Stimulated activated CD4-positive, alpha-beta T cell treated with anti-CD3 and anti-CD28 coated beads, Interleukin-1b, Interleukin-23, amount 100 ng/mL, for 4 hours (primary cell): ENCODE results near the gene WDR59.
A peak's percentile ranks its signal among the peaks of the same experiment; 100 is the strongest.
"Not testable (repeated sequence)": the region's sequence is repeated elsewhere in the genome, so short reads cannot be mapped to it uniquely, and the experiment has no call there.

Experiments used
- DNase-seq, 2 donors: peaks; one replicate each; pipeline ENCODE4 v3.0.0-alpha.2; 2020; ENCODE audit warnings: low read depth in 2 of 2

WDR59 gene

DNA sequence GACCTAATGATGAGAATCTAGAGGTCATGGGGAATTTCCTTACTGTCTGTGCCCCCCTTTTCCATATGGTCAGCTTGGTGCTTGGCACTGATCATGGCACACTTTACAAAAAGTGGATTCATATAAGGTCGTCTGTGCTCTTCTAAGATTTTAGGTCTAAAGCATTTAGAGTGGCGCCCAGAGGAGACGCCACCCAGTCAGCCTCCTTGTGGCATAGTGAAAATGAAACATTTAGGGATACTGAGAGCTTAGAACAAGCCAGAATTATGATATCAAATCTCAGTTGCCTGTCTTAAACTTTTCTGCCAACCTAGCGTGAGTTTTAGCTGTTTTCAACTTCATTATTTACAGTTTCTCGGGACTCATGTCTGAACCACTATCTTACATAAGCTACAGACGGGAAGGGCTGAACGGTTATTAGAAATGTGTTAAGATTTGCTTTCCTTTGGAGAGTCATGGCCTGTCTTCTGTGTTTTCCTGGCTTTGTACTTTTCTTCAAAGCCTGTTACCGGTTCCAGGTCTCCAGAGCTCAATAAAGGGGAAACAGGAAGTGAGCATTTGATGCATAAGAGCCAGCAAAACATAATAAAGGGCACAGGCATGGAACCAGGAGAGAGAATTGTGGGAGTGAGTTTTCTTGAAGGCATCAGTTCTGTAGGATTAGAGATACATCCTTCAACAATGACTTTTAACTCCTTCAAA is 27.6 kb upstream of the WDR59 start:
- DNase-seq: no peak

DNA sequence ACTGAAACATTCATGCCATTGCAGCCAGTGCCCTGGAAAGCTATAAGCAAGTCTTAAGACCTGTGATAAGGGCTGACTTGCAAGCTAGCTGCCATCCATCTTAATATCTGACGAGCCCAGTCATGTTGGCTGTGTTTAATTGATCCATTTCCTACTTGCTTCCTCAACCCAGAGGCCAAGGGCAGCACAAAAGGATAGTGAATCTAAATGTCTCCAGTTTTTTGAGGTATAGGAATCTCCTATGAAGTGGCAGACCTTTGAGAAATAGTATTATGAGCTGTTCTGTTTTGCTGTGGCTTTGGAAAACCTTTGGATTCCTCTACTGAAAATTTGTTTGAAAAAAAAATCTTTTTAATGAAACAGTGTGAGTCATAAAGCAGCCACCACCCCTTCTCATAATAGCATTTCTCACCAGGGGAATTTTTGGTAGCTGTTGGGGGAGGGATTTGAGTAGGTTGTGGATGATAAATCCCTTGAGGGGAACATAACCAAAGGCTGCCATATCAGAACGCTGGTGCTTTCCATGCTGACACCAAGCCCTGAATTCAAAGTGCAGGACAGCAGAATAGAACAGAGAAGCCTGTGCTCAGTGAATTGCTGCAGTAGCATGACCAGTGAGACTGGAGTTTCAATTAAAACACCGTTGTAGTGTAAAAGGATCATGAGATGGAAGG is 26.8 kb upstream of the WDR59 start:
- peak in 1 of 2 donors; percentile 34 for DNase-seq

DNA sequence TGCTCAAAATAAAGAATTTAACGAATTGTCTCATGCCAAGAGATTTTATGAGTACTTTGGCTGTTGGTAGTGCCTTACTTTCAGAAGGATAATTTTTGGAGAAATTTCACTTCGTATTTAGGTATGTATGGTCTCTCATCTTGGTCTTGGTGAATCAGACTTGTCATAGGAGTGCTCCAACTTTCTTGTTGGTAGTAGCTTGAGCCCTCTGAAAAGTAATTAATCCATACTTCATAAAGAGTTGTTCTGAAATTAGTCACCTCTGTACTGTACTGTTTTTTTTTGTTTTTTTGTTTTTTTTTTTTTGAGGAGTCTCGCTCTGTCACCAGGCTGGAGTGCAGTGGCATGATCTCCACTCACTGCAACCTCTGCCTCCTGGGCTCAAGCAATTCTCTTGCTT is 25.5 kb upstream of the WDR59 start:
- DNase-seq: no peak

DNA sequence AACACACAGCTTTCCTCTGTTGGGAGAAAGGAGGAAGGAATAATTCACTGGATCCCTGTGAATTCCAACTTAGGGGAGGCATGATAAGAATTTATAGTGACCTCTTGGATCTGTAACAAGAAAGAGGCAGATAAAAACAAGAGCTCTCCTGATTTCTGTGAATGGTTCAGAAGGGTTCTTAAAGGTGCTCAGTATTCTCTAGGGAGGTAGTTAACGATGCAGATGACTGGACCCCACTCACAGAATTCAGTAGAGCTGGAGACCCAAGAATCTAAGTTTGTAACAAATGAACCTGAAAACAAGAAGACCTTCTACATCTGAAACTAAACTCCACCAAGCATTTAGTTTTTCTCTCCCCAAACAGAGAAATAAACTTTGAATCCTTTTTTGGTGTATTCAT is 22.5 kb upstream of the WDR59 start:
- DNase-seq: no peak

DNA sequence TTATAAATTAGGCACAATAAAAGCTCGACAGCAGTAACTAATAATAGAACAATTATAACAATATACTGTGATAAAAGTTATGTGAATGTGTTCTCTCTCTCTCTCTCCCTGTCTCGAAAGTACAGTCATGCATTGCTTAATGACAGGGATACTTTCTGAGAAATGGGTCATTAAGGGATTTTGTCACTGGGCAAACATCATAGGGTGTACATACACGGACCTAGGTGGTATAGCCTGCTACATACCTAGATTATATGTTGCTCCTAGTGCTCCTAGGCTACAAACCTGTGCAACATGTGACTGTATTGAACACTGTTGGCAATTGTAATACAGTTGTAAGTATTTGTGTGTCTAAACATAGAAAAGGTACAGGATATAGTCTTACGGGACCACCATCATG is 20.8 kb upstream of the WDR59 start:
- DNase-seq: no peak

DNA sequence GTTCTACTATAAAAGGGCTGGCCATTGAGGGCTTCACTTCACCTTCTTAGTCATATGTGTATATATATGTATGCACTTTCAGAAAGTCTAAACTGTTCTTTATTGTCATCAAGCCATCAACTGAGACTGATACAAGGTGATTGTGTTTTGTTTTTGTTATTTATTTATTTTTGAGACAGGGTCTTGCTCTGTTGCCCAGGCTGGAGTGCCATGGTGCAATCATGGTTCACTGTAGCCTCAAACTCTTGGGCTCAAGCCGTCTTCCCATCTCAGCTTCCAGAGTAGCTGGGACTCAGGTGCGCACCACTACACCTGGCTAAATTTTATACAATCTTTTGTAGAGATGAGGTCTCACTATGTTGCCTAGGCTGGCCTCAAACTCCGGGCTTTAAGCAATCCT is 19.5 kb upstream of the WDR59 start:
- no peak for DNase-seq

DNA sequence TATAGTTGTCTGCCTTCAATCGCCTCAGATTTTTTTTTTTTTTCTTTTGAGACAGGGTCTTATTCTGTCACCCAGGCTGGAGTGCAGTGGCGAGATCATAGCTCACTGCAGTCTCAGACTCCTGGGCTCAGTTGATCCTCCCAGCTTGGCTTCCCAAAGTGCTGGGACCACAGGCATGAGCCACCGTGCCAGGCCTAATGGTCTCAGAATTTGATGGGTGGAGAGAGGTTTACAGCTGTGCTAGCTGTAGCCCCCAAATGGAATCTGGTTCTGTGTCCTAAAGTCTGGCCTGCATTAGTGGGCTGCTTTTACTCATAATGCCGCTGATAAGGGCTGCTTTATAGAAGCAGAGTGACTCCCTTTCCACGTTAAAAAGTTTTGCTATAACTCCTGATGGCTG is 19.0 kb upstream of the WDR59 start:
- no peak for DNase-seq

DNA sequence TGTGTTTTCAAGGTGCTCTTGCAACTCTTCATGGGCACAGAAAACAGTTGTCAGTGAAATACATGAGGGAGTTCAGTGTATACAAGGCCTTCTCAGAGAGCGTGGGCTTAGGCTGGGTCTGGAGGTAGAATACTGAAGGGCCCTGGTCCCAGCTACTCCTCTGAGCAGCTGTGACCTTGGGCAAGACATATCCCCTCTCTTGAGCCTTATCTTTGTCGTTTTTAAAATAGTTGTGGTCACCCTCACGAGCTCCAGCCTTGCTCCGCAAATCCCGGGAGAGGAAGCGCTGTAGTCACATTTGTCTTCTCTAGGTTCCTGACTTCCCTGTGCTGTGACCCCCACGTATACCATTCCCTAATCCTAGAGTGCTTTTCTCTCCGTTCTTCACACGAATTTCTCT is 17.6 kb upstream of the WDR59 start:
- DNase-seq: no peak

DNA sequence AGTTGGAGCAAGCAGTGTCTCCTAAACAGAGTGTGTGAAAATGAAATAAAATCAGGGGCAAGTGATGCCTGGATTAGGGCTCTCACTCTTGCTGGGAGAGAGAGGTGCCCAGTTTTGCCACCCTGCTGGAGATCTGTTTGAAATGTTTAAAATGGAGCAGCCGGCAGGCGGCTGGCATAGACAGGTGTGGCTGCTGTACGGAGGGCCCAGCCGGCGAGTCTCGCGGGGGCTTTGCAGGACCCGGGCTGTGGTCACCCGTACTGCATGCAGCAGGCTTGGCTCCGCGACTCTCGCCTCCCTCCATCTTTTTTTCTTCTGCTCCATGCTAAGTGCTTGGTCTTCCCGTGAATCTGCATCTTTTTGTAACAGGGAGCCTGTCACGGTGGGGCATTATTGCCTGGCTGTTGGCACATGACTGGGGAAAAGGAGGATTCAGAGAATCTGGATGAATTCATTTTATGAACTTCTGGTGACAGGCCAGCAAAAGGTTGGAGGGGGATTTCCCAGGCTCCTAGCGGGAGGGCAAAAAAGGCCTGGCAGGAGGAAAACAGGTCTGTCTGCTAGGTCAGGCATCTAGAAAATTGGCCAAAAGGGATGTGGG is 15.7 kb upstream of the WDR59 start:
- no peak for DNase-seq

DNA sequence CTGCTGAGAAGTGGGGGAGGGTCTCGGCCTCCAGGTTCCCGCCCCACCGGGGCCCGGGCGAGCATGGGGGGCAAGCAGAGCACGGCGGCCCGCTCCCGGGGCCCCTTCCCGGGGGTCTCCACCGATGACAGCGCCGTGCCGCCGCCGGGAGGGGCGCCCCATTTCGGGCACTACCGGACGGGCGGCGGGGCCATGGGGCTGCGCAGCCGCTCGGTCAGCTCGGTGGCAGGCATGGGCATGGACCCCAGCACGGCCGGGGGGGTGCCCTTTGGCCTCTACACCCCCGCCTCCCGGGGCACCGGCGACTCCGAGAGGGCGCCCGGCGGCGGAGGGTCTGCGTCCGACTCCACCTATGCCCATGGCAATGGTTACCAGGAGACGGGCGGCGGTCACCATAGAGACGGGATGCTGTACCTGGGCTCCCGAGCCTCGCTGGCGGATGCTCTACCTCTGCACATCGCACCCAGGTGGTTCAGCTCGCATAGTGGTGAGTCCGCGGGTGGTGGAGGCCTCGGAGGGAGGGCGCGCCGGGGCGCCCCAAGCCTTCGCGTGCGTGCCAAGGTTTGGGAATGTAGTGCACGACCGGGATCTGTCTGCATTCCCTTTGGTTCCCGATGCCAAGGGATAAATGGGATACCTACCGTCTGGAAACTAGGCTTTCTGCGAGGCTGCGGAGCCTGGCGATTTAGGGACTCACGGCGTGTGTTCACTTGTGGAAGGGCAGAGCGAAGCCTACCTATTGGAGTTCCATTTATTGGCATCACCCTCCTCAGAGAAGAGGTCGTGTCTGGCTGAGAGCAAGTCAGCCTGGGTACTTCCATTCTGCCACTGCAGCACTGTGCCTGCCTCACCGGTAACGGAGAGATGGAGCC is 14.9 kb upstream of the WDR59 start:
- DNase-seq: peak; percentile 30 to 35

DNA sequence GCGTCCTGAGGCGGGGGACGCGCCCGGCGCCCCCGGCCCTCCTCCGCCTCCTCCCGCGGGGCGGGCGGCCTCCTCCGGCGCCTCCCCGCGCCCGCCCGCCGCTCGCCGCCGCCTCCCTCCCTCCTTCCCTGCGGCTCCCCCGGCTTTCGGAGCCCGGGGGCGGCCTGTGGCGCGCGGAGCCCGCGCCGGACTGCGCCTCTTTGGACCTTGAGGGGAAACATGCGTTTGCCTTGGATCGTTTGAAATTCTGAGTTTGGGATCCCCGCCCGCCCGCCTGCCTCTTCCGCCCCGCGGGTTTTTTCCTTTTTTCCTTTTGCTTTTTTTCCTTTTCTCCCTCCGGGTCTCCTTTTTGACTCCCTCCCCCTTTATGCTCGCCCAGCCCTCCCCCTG is 14.3 kb upstream of the WDR59 start:
- peak; percentile 21 to 41 for DNase-seq

DNA sequence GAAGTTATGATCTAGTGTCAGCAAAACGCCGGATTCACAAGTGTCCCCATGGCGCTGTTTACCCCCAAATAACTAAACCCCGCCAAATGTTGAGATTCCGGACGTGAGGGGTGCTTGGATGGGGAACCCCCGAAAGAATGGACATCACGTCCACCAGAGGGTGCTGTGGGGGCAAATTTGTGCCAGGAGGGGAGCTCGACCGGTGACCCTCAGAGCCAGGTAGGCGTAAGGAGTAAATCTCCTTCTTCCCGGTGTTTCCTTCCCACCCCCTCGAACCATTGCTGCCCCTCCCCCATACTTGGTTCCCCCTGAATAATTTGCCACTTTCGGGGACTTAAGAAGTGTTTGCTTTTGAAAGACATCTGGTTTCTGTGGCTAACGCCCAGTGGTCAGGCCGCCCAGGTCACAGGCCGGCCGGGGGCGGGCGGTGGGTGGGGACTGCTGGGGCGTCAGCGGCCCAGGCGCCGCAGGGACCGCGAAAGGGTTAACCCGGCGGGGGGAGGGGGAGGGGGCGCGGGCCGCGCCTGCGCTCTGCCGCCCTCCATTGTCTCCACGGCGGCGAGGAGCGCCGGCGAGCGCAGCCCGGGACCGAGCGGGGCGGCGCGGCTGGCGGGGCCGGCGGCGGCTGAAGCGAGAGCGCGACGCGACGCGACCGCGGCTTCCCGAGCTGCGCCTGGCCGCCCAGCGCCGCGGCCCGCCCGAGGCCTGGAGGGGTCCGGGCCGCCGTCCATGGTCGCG is 13.7 kb upstream of the WDR59 start, which contains the start of gene ZNRF1:
Gene ZNRF1, plus strand, starts transcription at position 544 of the 738 bp plus-strand sequence. CDS start 648 bp downstream, outside the sequence.
- DNase-seq: peak; percentile 78 to 86

DNA sequence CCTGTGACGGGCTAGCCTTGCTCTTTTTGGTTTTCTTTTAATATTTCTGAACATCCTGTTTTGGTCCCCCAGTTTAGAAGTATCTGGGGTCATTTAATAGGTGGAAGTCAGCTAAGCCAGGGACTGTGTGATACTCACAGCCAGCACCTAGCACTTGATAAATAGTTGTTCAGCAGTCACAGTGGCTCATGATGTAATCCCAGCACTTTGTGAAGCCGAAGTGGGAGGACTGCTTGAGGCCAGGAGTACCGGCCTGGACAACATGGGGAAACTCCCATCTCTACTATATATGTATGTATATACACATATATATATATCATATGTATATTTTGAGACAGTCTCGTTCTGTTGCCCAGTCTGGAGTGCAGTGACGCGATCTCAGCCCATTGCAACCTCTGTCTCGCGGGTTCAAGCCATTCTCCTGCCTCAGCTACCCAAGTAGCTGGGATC is 12.1 kb upstream of the WDR59 start:
- DNase-seq: no peak

DNA sequence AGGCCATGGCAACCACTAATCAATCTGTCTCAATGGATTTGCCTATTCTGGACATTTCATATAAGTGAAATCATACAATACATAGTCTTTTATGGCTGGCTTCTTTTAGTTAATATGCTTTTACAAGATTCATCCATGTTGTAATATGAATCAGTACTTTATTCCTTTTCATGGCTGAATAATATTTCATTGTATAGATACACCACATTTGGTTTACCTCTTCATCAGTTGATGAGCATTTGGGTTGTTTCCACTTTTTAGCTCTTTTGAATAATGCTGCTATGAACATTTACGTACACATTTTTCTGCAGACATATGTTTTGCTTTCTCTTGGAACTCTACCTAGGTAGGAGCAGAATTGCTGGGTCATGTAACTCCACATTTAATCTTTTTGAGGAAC is 11.1 kb upstream of the WDR59 start:
- DNase-seq: no peak

DNA sequence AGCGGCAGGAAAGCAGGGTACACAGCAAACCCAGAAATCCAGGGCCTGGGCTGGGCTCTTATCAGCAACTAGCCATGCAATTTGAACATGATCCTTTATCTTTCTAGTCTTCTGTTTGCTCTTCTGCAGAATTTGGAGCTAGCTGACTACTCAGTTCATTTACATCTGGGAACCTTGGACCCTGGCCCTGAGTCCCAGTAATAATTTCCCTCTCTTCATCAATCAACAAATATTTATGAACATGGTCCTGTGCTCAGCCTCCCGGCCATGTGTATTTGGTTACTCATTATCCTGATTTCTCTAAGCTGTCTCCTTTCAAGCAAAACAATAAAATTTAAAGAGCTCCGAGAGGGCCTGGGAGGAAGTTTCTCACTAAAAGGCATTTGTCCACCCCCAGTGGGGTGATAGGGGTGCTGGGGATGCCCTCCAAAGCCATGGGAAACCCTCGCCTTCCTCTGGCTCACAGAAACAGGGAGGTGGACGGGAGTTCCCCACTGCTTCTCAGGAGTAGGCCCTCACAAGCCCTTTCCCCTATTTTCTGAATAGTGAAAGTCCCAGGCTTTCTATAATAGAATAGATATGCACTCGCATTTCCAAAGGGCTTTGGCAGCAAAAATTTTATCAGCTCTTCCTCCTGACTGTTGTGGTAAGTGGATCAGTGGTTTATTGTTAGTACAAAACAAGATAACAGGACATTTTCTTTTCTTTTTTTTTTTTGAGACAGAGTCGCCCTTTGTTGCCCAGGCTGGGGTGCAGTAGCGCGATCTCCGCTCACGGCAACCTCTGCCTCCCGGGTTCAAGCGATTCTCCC is 6.9 kb upstream of the WDR59 start:
- DNase-seq: no peak

DNA sequence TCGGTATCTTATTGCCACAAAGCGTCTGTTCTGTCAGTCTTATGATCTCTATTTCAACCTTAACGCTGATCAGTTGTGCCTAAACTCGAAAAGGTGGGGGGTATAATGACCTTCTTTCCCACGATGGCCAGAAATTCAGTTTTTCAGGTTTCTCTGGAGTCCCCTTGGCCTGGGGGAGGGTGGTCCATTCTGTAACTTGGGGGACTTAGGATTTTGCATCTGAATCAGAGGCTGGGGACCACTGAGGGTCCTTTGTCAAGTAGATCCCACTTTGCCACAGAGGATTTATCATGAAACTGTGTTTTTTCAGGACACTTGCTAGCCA is 6.3 kb upstream of the WDR59 start:
- DNase-seq: no peak

DNA sequence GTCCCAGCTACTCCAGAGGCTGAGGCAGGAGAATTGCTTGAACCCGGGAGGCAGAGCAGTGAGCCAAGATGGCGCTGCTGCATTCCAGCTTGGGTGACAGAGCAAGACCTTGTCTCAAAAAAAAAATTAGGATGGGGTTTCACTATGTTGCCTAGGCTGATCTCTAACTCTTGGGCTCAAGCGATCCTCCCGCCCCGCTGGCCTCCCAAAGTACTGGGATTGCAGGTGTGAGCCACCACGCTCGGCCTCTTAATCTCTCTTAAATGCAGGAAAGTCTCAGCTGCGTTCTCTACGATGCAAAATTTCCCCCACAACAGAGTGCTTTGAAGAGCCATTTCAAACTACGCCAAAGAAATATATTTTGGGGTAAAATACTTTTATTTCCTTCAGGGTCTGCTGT is 5.9 kb upstream of the WDR59 start:
- no peak for DNase-seq

DNA sequence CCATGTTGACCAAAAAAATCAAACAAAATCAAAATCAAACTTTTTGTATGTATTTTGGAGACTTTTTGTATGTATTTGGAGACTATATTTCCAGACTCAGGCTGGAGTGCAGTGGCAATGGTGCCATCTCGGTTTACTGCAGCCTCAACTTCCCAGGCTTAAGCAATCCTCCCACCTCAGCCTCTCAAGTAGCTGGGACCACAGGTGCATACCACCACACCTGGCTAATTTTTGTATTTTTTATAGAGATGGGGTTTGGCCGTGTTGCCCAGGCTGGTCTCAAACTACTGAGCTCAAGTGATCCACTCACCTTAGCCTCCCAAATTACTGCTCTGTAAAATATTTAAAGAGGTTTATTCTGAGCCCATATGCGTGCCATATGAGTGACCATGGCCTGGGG is 4.9 kb upstream of the WDR59 start:
- not testable (repeated sequence) for DNase-seq

DNA sequence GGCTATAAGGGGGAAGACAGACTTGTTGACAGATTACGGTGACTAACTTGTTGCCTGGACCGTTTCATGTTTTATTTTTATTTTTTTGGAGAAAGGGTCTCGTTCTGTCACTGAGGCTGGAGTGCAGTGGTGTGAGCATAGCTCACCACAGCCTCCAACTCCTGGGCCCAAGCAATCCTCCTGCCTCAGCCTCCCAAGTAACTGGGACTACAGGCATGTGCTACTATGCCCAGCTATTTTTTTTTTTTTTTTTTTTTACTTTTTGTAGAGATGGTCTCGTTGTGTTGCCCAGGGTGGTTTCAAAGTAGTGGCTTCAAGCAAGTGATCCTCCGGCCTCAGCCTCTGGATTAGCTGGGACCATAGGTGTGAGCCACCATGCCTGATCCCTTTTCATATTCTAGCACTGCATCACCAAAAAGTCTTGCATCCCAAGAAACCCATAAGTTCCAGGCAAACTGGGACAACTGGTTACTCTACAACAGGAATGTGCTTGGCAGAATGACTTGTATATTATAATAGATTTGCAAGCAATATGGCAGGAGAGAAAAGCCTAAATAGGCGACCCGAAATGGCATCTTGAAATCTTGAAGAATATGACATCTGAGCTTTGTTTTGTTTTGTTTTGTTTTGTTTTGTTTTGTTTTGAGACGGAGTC is 2.2 kb upstream of the WDR59 start:
- no peak for DNase-seq

DNA sequence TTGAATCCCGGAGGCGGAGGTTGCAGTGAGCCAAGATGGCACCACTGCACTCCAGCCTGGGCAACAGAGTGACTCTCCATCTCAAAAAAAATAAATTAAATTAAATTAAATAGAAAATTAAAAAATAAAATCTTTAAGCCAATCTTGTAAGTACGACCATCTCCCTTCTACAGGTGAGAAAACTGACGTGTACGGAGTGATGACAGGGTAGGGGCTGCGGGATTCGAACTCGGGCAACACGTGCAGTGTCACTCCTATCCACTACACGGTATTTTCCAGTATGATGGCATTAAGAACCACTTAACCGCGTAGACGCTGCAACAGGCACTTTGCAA is 762 bp downstream of the WDR59 start:
- no peak for DNase-seq
